NCI-H82 treated with DMSO at 0.1 percent for 48 hours (cell line): Measurements from ENCODE around the gene CD300E.

Source experiments
- DNase-seq: peaks from one replicate; lab custom pipeline; 2025; ENCODE audit not compliant: unreplicated experiment; lab: John Stamatoyannopoulos, UW

CD300E gene, protein sequence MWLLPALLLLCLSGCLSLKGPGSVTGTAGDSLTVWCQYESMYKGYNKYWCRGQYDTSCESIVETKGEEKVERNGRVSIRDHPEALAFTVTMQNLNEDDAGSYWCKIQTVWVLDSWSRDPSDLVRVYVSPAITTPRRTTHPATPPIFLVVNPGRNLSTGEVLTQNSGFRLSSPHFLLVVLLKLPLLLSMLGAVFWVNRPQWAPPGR

DNA sequence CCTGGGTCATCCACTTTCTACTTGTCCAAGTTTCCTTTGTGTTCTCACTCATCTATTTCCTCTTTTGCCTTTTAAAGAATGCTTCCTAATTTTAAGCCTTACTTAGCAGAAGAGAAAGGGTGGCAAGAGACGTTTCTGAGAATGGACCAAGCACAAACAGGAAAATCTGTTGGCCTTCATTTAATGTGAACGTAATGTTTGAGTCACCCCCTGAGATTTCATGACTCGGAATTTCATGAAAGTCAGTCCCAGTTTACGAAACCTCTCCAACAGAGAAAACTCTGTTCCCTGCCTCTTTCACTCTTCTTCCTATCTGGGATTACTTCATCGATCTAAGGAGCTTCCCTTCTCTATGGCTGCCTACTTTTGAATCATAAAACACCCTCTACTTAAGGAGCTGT is at the start of gene CD300E:
Gene CD300E, minus strand, starts transcription at position 46 of the 401 bp plus-strand sequence. CDS start 117 bp downstream, outside the sequence.
- no peak for DNase-seq

DNA sequence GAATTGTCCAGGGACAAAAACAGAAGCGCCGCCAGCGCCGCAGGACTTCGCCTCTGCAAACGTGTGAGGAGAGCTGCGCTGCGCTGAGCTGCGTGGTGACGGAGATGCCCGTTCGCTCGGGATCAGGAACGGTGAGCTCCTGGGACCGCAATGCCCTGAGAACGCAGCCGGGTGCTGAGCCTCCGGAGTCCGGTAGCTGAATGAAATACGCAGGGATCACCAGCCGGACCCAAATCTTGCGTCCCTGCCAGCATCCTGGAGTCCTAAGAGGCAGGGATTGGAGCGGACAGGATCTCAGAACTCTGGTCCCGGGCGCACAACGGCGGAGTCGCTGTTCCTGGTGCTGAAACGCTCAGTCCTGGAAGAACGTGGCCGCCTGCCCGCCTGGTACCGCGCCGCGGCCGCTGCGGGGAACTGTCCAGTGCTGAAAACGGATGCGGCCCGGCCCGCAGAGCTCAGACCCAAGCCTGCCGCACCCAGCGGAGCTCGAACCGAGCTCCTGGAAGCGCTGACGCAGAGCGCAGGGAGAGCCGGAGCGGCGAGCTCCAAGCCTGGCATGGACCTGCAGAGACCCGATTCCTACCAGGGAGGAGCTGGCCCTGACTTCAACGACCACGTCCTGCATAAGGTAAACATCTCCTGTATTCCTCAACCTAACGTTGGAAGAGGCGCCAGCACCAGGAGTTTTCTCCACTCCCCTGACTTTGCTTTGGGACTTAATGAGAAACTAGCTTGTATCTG is 47.7 kb upstream of the CD300E start:
- DNase-seq: no peak

DNA sequence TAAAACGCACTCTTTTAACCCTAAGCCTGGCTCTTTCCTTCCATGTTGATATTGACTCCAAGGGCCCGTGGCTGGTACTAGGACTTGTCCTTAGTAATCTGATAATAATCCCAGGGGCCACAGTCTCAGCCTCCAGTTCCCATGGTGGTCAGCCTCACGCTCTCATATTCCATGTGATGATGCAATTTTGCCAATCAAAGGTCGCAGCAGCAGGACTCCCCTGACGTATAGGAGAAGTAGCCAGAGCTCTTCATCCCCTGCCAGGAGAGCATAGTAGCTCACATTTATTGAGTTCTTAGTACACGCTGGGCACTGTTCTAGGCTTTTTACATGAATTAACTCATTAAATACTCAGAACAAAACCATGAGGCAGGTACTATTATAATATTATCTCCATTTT is 46.8 kb upstream of the CD300E start:
- no peak for DNase-seq

DNA sequence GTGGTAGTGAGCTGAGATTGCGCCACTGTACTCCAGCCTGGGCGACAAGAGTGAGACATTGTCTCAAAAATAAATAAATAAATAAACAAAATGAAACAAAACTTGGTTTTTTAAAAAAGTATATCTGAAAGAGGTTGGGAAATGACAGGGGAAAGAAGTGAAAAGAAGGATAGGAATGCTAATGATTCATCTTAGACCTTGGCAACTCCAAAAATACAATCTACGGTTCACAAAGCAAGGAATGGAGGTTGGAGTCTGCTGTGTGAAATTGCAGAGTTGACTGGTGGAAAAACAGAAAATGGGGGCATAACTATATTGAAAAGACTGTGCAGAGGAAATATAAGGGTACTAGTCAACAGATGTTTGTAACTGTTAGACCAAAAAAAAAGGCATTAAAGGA is 40.0 kb upstream of the CD300E start:
- DNase-seq: no peak

- no peak for DNase-seq
These were observed 36.4 kb upstream of the CD300E start for GRCh38 chr17:74659889-74660288.

- DNase-seq: no peak
These were observed 35.1 kb upstream of the CD300E start for GRCh38 chr17:74658620-74659019.

GRCh38 chr17:74654742-74655141 is 31.2 kb upstream of the CD300E start:
- no peak for DNase-seq

DNA sequence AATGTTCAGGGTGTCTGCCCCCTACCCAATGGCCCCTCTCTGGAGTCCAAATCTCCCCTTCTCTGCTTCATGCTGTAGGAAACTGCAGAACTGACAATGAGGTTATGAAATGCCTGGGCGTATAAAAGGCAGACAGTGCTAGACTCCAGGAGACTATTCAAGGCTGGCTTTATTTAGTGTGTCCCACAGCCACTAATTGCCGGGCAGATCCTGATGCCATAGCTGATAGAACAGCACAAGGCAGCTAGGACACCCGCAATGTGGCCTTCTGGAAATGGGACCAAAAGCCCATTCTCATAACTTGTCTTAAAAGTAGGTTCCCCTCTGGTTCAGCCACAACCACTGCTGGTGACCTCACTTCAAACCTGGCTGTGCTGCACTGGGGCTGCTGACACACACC is 28.5 kb upstream of the CD300E start:
- DNase-seq: no peak

GRCh38 chr17:74649909-74650308 is 26.4 kb upstream of the CD300E start:
- DNase-seq: no peak

- no peak for DNase-seq
These were observed 24.5 kb upstream of the CD300E start for GRCh38 chr17:74647871-74648672.

DNA sequence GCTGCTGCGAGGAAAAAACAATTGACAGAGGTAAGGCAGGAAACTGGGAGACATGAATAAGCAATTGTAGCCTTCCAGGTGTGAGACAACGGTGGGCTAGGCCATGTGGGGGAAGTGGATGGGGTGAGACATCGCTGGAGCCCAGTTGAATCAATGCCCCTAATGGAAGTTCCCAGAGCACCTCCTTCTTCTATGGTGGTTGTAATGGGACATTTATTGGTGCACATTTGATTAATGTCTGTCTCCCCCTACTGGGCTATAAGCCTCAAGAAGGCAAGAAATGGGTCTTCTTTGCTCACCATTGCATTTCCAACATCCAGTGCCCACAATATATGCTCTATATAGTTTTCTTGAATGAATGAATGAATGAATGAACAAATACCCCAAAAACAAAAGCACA is 22.7 kb upstream of the CD300E start:
- DNase-seq: no peak

DNA sequence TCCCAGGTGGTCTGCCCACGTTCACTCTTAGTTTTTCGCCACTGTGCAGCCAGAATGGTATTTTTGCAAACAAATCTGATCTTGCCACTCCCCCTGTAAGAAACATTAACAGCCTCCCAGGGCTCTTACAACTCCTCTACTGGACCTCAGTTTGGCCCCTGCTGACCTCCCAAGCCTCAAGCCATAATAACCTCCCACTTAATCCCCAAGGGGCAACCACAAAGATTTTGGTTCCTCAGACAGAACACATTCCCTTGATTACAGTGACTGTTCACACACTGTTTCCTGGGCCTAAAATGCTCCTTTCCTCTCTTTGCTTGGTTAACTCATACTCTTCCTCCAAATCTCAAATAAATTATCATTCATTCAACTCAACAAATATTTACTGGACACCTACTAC is 21.5 kb upstream of the CD300E start:
- no peak for DNase-seq

GRCh38 chr17:74644419-74644818 is 20.9 kb upstream of the CD300E start:
- no peak for DNase-seq

GRCh38 chr17:74643826-74644225 is 20.3 kb upstream of the CD300E start:
- no peak for DNase-seq

GRCh38 chr17:74642995-74643394 is 19.5 kb upstream of the CD300E start:
- no peak for DNase-seq

DNA sequence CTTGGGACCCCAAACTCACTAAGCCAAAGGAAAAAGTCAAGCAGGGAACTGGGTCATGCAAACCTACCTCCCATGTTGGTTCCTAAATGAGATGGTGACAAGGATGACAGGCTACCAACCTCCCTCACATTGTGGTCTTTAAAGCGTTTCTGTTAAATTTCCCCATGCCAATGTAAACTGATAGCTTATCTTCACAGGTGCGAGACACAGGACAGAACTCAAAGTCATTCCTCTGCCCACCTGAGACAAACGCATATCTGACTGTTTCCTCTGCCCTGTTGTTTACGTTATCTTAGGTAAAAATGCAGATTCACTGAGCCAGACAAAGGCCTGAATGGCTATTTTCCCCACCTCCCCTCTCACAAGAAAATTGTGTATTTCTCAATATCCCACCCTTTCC is 19.0 kb upstream of the CD300E start:
- no peak for DNase-seq

GRCh38 chr17:74641958-74642298 is 18.4 kb upstream of the CD300E start:
- no peak for DNase-seq

- DNase-seq: no peak
These were observed 17.9 kb upstream of the CD300E start for GRCh38 chr17:74641224-74641957.

DNA sequence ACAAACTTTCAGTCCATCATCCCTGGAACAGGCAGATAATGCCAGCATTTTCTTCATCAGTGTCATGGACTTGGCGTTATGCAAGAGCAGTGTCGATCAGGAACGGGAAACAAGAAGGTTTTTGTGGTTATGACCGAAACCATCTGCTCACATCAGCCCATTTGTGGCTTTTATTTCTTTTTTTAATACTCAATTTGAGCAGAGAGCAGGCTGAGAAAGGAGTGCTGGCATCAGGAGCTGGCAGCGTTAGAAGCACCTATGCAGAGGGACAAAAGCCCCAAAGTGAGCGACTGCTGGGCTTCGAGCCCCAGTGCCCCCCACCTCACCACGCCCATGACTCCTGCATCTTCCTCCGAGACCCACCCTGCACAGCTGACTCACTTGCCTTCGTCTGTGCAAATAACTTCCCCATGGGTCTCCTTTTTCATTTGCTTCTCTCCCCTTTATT is 16.2 kb upstream of the CD300E start:
- no peak for DNase-seq

DNA sequence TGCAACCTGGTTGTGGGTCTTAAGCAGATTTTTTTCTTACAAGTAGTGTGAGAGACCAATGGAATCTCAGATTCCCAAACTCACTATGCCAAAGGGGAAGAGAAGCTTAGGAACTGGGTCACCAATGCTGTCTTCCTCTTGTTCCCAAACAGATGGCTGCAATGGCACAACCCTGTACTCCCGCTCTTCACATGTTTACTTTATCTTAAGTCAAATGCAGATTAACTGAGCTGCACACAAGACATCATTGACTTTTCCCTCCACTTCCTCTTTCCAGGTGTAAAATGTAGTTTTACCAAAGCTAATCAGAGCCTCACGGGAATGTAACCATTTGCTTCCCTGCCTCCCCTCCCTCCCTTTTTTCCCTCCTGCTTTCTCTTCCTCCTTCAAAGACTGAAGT is 14.4 kb upstream of the CD300E start:
- DNase-seq: no peak

- DNase-seq: no peak
These were observed 13.7 kb upstream of the CD300E start for GRCh38 chr17:74637265-74637664.
